PC-3 (cell line): Measurements from ENCODE around the gene GRPEL2.

Experiments used
- EZH2 ChIP-seq: fragments of 300-600 bp; sonication (generic); IDR thresholded peaks from one replicate; pipeline ENCODE4 v1.6.1; 2017; ENCODE audit warnings: antibody characterized with exemption, mild to moderate bottlenecking, low read length; ENCODE audit not compliant: unreplicated experiment
- EZH2phosphoT487 ChIP-seq: fragments of 300-600 bp; sonication (generic); IDR thresholded peaks from 2 replicates; pipeline ENCODE4 v1.6.1; 2018; ENCODE audit warnings: mild to moderate bottlenecking, antibody characterized with exemption, low read length, borderline replicate concordance
- TF ChIP-seq, protein P1 (sequence below): fragments of 300-600 bp; sonication (generic); conservative IDR thresholded peaks from 2 replicates; pipeline ENCODE4 v1.5.1; 2017; ENCODE audit warnings: antibody characterized with exemption, low read depth, mild to moderate bottlenecking, low read length

DNA sequence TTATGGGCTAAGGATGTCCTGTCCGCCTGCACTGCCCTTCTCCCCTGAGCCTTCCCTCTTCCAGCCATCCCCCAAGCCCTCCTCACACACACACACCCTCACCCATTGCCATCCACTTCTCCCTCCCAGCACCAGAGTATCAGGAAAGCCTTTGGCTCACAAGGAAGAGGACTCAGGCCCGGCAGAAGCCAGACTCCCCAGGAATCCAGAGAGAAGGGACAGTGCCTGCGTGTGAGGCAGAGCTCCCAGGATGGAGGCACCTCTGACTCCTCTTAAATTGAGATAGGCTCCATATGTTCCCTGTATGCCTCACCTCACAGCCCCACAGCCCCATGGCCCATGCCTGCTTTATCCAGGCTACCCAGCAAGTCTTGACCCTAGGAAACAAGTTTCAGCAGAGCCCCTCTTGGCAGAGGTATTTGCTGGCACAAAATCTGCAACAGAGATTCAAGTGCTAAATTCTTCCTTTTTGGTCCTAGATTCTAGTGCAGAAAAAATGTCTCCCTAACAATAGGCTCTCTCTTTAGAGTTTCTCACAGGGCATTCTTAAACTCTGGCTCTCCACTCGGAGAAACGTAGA is 33.0 kb downstream of the GRPEL2 start:
- no peak for TF ChIP-seq EZH2phosphoT487
- TF ChIP-seq, protein P1, sequence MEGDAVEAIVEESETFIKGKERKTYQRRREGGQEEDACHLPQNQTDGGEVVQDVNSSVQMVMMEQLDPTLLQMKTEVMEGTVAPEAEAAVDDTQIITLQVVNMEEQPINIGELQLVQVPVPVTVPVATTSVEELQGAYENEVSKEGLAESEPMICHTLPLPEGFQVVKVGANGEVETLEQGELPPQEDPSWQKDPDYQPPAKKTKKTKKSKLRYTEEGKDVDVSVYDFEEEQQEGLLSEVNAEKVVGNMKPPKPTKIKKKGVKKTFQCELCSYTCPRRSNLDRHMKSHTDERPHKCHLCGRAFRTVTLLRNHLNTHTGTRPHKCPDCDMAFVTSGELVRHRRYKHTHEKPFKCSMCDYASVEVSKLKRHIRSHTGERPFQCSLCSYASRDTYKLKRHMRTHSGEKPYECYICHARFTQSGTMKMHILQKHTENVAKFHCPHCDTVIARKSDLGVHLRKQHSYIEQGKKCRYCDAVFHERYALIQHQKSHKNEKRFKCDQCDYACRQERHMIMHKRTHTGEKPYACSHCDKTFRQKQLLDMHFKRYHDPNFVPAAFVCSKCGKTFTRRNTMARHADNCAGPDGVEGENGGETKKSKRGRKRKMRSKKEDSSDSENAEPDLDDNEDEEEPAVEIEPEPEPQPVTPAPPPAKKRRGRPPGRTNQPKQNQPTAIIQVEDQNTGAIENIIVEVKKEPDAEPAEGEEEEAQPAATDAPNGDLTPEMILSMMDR, result no peak
- TF ChIP-seq EZH2, result no peak
